SK-N-SH treated with all-trans-retinoic acid at 6 μM for 48 hours (cell line): ENCODE results near the gene ASIC4.

Experiments used
- ATAC-seq: fragments of 200-7000 bp; cut with Tn5 transposase; 3 replicates; pipeline ENCODE4 v1.9.1; 2020; ENCODE audit warnings: mild to moderate bottlenecking, moderate library complexity
- ARNTL ChIP-seq: fragments of 450-650 bp; formaldehyde crosslinking; IDR thresholded peaks from 2 replicates; pipeline ENCODE4 v1.5.0; 2020; ENCODE audit warnings: low read depth, mild to moderate bottlenecking, moderate library complexity, borderline replicate concordance
- BACH2 ChIP-seq: fragments of 250-450 bp; sonication (Bioruptor Pico); IDR thresholded peaks from 2 replicates; pipeline ENCODE4 v1.9.0; 2021; ENCODE audit warnings: mild to moderate bottlenecking, borderline replicate concordance
- CSDC2 ChIP-seq: fragments of 250-450 bp; sonication (Bioruptor Pico); IDR thresholded peaks from 2 replicates; pipeline ENCODE4 v1.5.0; 2020; ENCODE audit warnings: mild to moderate bottlenecking, moderate library complexity
- CSRNP3 ChIP-seq: fragments of 250-450 bp; sonication (Bioruptor Pico); IDR thresholded peaks from 2 replicates; pipeline ENCODE4 v1.5.1; 2021; ENCODE audit warnings: mild to moderate bottlenecking, moderate library complexity
- ESRRG ChIP-seq: fragments of 250-450 bp; sonication (Bioruptor Pico); IDR thresholded peaks from 2 replicates; pipeline ENCODE4 v1.6.1; 2021; ENCODE audit warnings: mild to moderate bottlenecking
- GLIS3 ChIP-seq: fragments of 250-450 bp; sonication (Bioruptor Pico); IDR thresholded peaks from 2 replicates; pipeline ENCODE4 v1.5.0; 2020; ENCODE audit warnings: mild to moderate bottlenecking, moderate library complexity
- ISL1 ChIP-seq: fragments of 250-450 bp; sonication (Bioruptor Pico); IDR thresholded peaks from 2 replicates; pipeline ENCODE4 v2.1.2; 2022; ENCODE audit warnings: mild to moderate bottlenecking, moderate library complexity
- OSR1 ChIP-seq: fragments of 250-450 bp; sonication (Bioruptor Pico); IDR thresholded peaks from 2 replicates; pipeline ENCODE4 v1.8.0; 2022; ENCODE audit warnings: moderate library complexity, mild to moderate bottlenecking, inconsistent platforms
- PPARA ChIP-seq: fragments of 250-450 bp; sonication (Bioruptor Pico); IDR thresholded peaks from 2 replicates; pipeline ENCODE4 v1.5.0; 2020; ENCODE audit warnings: mild to moderate bottlenecking, borderline replicate concordance
- SNAI2 ChIP-seq: fragments of 250-450 bp; sonication (Bioruptor Pico); IDR thresholded peaks from 2 replicates; pipeline ENCODE4 v1.5.0; 2020; ENCODE audit warnings: mild to moderate bottlenecking, moderate library complexity
- TCF4 ChIP-seq: fragments of 250-450 bp; sonication (Bioruptor Pico); IDR thresholded peaks from 2 replicates; pipeline ENCODE4 v1.8.0; 2021; ENCODE audit warnings: mild to moderate bottlenecking, moderate library complexity, borderline replicate concordance
- TOX ChIP-seq: fragments of 250-450 bp; sonication (Bioruptor Pico); IDR thresholded peaks from 2 replicates; pipeline ENCODE4 v1.8.0; 2021; ENCODE audit warnings: mild to moderate bottlenecking, moderate library complexity, borderline replicate concordance
- ZC3H10 ChIP-seq: fragments of 250-450 bp; sonication (Bioruptor Pico); IDR thresholded peaks from 2 replicates; pipeline ENCODE4 v1.5.1; 2021; ENCODE audit warnings: mild to moderate bottlenecking, moderate library complexity
- ZFP30 ChIP-seq: fragments of 450-650 bp; formaldehyde crosslinking; IDR thresholded peaks from 2 replicates; pipeline ENCODE4 v1.5.0; 2022; ENCODE audit warnings: mild to moderate bottlenecking, moderate library complexity
- ZNF565 ChIP-seq: fragments of 450-650 bp; formaldehyde crosslinking; conservative IDR thresholded peaks from 2 replicates; pipeline ENCODE4 v1.5.0; 2020; ENCODE audit warnings: low read depth, mild to moderate bottlenecking, moderate library complexity
- ZNF70 ChIP-seq: fragments of 450-650 bp; formaldehyde crosslinking; IDR thresholded peaks from 2 replicates; pipeline ENCODE4 v1.5.0; 2020; ENCODE audit warnings: mild to moderate bottlenecking, moderate library complexity
- TF ChIP-seq, protein P1 (sequence below): fragments of 250-450 bp; sonication (Bioruptor Pico); IDR thresholded peaks from 2 replicates; pipeline ENCODE4 v1.8.0; 2021; ENCODE audit warnings: low read depth, mild to moderate bottlenecking, moderate library complexity, borderline replicate concordance
- TF ChIP-seq, protein P2 (sequence below): fragments of 250-450 bp; sonication (Bioruptor Pico); IDR thresholded peaks from 2 replicates; pipeline ENCODE4 v1.8.0; 2020; ENCODE audit warnings: mild to moderate bottlenecking, moderate library complexity, borderline replicate concordance
- TF ChIP-seq, protein P3 (sequence below): fragments of 250-450 bp; sonication (Bioruptor Pico); IDR thresholded peaks from 2 replicates; pipeline ENCODE4 v1.5.1; 2020; ENCODE audit warnings: low read depth, mild to moderate bottlenecking, moderate library complexity
- TF ChIP-seq, protein P4 (sequence below): fragments of 250-450 bp; sonication (Bioruptor Pico); IDR thresholded peaks from 2 replicates; pipeline ENCODE4 v1.5.0; 2020; ENCODE audit warnings: mild to moderate bottlenecking, moderate library complexity

The ASIC4 gene

DNA sequence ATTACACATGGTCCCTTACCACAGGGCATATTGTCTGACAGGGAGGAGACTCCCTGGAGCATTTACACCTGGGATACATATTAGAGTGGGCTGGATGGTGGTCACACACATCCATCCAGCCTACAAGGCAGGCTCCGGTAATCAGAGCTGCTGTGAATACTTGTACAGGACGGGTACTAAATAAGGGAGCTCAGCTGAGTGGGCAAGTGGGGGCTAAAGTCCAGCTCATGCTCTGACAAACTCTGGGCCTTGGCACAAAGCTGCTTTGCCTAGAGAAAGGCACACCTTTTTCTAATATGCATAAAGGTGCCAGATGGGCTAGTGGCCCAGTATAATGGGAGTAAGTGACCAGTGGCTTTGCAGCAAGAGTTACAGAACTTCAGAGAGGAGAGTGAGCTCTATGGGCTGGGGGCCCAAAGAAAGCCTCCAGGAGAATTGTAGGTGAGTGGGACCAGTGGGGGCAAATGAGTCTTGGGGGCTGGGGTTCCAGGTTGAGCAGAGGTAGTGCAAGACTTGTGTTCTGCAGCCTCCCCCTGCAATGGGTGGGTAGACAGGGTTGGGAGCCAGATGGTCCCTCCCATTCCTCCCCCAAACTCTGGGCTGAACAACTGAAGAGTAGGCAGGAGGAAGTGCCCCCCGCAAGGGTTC is 31.1 kb downstream of the ASIC4 start:
- TF ChIP-seq OSR1 (CRISPR knock-in tag) (no peak), ZC3H10 (CRISPR knock-in tag) (no peak), ISL1 (CRISPR knock-in tag) (no peak), ZFP30 (CRISPR knock-in tag) (no peak), ZNF565 (CRISPR knock-in tag) (no peak), ESRRG (CRISPR knock-in tag) (no peak), ZNF70 (no peak), CSDC2 (no peak), GLIS3 (CRISPR knock-in tag) (no peak), SNAI2 (no peak), PPARA (no peak), TCF4 (no peak), CSRNP3 (CRISPR knock-in tag) (no peak), TOX (CRISPR knock-in tag) (no peak), BACH2 (CRISPR knock-in tag) (no peak)
- TF ChIP-seq, protein P1, sequence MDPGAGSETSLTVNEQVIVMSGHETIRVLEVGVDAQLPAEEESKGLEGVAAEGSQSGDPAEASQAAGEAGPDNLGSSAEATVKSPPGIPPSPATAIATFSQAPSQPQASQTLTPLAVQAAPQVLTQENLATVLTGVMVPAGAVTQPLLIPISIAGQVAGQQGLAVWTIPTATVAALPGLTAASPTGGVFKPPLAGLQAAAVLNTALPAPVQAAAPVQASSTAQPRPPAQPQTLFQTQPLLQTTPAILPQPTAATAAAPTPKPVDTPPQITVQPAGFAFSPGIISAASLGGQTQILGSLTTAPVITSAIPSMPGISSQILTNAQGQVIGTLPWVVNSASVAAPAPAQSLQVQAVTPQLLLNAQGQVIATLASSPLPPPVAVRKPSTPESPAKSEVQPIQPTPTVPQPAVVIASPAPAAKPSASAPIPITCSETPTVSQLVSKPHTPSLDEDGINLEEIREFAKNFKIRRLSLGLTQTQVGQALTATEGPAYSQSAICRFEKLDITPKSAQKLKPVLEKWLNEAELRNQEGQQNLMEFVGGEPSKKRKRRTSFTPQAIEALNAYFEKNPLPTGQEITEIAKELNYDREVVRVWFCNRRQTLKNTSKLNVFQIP (CRISPR knock-in tag), result no peak
- TF ChIP-seq, protein P2, sequence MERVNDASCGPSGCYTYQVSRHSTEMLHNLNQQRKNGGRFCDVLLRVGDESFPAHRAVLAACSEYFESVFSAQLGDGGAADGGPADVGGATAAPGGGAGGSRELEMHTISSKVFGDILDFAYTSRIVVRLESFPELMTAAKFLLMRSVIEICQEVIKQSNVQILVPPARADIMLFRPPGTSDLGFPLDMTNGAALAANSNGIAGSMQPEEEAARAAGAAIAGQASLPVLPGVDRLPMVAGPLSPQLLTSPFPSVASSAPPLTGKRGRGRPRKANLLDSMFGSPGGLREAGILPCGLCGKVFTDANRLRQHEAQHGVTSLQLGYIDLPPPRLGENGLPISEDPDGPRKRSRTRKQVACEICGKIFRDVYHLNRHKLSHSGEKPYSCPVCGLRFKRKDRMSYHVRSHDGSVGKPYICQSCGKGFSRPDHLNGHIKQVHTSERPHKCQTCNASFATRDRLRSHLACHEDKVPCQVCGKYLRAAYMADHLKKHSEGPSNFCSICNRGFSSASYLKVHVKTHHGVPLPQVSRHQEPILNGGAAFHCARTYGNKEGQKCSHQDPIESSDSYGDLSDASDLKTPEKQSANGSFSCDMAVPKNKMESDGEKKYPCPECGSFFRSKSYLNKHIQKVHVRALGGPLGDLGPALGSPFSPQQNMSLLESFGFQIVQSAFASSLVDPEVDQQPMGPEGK (CRISPR knock-in tag), result no peak

GRCh38 chr2:219545943-219546352 is 31.7 kb downstream of the ASIC4 start:
- ATAC-seq, result no peak
- no peak for TF ChIP-seq ZNF70
- no peak for TF ChIP-seq ARNTL
- no peak for TF ChIP-seq GLIS3 (CRISPR knock-in tag)
- TF ChIP-seq ESRRG (CRISPR knock-in tag), result no peak
- no peak for TF ChIP-seq ISL1 (CRISPR knock-in tag)
- TF ChIP-seq CSRNP3 (CRISPR knock-in tag), result no peak
- TF ChIP-seq, protein P3, sequence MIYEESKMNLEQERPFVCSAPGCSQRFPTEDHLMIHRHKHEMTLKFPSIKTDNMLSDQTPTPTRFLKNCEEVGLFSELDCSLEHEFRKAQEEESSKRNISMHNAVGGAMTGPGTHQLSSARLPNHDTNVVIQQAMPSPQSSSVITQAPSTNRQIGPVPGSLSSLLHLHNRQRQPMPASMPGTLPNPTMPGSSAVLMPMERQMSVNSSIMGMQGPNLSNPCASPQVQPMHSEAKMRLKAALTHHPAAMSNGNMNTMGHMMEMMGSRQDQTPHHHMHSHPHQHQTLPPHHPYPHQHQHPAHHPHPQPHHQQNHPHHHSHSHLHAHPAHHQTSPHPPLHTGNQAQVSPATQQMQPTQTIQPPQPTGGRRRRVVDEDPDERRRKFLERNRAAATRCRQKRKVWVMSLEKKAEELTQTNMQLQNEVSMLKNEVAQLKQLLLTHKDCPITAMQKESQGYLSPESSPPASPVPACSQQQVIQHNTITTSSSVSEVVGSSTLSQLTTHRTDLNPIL, result no peak
- TF ChIP-seq OSR1 (CRISPR knock-in tag), result no peak
- TF ChIP-seq, protein P2 (CRISPR knock-in tag), result no peak
- no peak for TF ChIP-seq TCF4
- no peak for TF ChIP-seq SNAI2
- TF ChIP-seq CSDC2, result no peak
- TF ChIP-seq, protein P4, sequence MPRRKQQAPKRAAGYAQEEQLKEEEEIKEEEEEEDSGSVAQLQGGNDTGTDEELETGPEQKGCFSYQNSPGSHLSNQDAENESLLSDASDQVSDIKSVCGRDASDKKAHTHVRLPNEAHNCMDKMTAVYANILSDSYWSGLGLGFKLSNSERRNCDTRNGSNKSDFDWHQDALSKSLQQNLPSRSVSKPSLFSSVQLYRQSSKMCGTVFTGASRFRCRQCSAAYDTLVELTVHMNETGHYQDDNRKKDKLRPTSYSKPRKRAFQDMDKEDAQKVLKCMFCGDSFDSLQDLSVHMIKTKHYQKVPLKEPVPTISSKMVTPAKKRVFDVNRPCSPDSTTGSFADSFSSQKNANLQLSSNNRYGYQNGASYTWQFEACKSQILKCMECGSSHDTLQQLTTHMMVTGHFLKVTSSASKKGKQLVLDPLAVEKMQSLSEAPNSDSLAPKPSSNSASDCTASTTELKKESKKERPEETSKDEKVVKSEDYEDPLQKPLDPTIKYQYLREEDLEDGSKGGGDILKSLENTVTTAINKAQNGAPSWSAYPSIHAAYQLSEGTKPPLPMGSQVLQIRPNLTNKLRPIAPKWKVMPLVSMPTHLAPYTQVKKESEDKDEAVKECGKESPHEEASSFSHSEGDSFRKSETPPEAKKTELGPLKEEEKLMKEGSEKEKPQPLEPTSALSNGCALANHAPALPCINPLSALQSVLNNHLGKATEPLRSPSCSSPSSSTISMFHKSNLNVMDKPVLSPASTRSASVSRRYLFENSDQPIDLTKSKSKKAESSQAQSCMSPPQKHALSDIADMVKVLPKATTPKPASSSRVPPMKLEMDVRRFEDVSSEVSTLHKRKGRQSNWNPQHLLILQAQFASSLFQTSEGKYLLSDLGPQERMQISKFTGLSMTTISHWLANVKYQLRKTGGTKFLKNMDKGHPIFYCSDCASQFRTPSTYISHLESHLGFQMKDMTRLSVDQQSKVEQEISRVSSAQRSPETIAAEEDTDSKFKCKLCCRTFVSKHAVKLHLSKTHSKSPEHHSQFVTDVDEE (CRISPR knock-in tag), result no peak

More for the DNA sequence above, 31.1 kb downstream of the ASIC4 start:
- ATAC-seq, result no peak
